Stimulated activated CD4-positive, alpha-beta T cell treated with anti-CD3 and anti-CD28 coated beads, Interleukin-15, amount 100 ng/mL, for 24 hours (primary cell): ENCODE measurements around the gene SMPD2.
A peak's percentile ranks its signal among the peaks of the same experiment; 100 is the strongest.

ENCODE experiments used
- DNase-seq: peaks from one replicate; pipeline ENCODE4 v3.0.0-alpha.2; 2020

The SMPD2 gene

DNA sequence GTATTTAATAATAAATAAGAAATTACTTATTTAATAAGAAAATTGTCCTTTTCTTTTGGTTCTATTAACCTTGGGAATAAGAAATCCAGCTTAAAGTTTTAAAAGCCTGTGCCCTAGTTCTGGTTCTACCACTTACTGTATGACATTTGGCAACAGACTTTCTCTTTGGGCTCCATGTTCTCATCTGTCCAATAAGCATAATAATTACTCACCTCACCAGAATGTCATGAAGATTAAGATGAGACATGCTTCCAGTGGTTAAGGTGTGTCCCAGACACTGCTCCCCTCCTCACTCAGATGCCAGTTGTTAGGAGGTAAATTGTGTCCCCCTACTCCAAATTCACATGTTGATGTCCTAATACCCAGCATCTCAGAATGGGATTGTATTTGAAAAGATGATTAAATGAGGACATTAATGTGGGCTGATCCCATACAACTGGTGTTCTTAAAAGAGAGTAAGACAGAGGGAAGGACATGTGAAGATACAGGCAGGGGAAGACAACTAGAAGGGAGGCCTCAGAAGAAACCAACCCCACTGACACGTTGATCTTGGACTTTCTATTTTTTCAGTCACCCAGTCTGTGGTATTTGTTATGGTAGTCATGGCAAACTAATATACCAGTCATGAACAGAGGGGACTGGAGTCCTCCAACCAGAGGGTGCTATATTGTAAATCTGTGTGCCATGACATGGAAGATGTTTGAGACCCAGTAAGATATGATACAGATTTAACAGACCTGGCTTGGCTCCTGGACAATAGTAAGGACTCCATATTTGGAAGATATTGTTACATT, 21.4 kb downstream of the SMPD2 start:
- no peak for DNase-seq

DNA sequence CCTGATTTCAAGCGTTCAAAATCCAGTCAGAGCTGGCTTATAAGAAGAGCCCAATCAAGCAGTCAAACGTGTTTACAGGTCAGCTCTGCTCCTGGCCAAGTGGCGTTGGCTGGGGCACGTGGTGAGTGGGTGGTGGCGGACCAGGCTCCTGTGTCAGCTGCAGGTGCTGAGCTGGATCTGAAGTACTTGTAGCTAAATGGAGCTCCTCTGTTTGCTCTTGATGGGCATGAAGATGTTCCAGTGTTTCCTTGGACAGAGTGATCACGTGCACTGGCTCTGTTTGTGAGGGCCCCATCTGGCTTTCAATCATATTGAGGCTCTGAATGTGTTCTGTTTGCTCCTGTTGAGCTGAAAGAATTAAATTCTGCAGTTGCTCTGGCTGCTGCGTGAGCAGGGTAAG, 25.2 kb downstream of the SMPD2 start:
- no peak for DNase-seq

DNA sequence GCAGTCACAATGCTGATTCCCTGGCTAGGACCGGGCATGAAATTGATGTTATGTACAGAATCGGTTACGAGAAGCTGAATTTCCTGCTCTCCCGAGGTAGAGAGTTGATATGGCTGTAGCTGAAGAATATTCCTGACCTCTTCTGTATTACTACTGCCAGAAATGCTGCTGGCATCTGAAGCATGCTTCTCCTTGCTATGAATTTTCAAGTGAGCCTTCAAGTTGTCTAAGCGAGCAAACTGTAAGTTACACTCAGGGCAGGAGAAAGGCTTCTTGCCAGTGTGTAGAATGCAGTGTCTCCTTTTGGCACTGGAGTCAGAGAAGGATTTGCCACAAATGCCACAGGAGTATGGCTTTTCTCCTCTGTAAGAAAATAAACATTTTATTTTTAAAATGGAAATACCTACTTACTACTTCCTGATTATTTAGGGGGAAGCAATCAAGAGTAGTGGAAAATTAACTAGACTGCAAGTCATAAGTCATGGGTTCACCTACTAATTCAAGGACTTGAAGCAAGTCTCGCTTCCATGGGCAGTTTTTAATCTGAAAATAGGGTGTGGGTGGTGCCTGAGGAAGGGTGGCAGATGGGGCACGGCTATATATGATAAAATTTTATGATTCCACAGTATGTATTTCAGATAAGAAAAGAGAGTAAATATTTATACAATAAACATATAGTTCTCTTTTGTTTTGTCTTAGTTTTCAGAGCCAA, 25.8 kb downstream of the SMPD2 start:
- DNase-seq, result no peak

DNA sequence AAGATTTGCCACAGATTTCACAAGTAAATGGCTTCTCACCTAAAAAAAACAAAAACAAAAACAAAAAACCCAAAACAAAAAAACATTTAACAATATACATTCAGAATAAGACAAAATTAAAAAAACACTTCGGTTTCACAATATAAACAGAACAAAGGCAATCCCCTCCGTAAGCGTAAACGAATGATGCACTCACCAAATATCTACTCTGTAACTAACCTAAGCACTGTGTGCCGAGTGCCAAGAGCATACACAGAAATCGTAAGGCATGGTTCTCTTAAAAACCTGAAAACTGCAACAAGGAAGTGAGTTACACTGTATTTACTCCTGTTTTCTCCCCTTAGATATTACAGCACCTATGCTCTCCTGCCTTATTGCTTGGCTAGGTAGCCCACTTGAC, 27.2 kb downstream of the SMPD2 start:
- DNase-seq, result no peak

DNA sequence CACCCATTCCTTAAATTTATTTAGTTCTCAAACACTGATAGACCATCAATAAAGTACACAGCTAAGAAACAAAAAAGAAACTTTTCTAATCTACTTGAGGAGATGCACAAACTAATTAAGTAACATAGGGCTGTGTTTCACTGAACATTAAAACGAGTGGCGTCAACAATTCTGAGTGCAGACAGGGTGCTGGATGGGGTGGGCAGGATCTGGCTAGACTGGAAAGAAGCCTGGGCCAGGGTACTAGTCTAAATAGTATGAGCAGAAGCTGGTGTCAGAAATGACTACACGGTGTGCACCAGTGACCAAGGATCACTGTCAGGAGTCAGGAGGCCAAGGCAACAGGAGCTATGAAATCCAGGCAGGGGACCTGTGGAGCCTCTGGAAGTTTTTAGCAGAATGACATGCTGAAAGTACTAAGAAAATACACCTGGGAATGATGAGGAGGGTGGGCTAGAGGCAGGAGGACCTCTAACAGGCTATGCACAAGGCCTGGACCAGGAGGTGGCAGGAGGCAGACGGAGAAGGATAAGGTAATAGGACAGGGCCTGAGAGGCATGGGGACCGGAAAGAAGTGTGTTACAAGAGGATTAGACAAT, 29.2 kb downstream of the SMPD2 start:
- DNase-seq, result no peak

DNA sequence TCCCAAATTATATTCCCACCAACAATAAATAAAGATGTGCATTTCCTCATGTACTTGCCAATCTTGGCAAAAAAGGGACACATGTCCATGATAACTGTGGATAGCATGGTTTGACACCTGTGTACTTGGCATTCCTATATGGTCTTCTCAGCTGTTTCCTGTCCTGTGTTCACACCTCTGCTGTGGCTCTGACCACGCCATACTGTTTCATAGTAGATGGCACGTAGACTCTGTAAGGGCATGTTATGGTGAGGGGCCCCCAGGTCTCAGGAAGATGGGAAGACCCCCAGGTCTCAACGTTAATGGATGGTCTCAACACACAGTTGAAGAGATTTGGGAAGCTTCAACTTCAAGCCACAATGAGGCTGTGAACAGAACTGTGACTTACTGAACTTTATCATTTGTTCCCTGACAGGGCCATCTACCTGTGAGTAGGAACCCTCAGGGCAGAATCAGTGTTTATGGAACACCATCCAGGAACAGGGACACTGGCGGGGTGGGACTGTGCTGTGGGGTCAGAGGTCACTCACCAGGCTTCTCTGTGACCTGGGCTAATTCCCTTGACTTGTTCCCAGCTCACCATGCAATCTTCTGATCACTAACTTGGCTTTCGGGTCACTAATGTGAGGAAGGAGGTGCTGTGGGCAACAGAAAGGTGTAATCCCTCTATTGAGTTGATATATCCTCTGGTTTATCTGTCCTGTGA, 30.7 kb downstream of the SMPD2 start:
- DNase-seq, result no peak

DNA sequence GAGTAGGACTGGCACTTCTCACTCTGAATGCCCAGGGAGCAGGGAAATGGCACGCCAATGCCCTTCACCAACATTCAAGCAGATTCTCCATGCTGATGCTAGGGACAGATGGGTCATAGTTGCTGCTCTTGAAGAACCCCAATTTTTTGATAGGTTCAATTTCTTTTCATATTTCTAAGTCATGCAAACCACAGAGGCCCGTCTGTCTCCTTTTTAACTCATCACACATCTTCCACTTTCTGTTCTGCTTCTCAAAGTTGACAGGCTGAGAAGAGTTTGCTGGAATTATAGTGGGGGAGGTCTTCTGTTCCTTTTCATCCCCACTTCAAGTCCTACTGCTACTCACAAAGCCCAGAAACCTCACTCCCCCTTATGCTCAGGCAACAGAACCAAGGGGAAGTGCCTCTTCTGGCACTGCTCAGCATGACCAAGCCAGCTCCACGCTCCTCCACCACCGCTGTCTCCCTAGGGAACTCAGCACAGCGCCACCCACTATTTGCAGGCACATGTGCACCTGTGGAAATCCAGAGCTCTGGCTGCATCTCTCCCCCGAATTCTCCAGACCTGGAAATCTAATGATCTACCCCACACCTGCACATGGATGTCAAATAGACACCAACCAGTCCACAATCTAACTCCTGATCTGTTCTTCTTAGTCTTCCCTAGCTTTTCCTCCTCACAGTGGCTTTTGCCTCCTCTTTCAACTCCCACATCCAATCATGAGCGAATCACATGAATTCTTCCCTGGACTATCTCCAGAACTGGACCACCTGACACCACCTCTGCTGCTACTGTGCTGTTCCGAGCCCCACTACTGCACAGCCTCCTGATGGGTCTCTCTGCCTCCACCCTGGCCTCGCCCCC, 31.8 kb downstream of the SMPD2 start:
- DNase-seq, result no peak

DNA sequence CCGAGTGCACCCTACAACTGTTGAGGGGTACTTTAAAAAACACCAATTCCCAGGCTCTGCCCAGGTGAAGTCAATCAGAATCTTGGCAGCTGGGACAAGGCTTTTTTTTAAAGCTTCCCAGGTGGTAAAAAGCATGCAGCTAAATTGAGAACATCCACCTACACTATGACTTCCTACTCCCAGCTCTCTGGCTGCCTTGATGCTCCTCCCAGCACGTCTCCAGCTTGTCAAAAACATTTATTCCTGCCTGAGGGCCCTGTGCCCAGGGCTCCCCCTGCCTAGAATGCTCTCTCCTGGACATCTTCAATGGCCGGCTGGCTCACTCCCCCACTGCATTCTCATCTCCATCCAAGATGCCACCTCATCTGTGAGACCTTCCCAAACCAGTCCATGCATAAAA, 32.6 kb downstream of the SMPD2 start:
- no peak for DNase-seq

DNA sequence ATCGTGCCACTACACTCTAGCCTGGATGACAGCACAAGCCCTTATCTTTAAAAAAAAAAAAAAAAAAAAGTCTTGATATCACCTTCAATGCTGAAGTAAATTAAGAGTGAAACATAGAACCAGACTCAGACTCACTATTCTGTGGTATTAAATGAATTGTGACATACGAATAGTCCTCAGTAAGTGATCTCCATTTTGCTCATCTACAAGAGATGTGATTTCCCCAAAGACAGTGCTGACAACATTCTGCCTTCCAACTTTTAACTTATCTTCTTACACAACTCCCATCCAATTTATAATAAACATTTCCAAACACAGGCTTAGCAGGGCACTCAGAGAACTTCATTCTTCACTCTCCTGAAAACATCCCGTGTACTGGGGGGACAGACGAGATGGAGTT, 34.5 kb downstream of the SMPD2 start:
- no peak for DNase-seq

DNA sequence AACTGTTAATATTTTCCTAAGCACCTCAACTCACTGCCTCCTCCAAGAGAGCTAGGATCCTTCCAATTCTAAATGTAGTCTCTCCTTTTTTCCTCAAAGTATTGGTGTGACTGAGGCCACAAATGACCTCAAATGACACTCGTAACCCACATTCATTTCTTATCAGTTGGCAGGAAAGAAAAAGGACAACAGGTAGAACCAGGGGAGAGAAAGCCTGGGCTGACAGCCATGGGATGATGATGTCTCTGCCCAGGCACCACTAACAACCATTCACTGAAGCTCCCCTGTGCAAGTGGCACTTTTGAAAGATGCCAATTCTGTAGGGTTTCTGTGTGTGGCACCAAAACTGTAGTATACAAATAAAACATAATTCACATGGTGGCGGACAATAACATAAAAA, 35.1 kb downstream of the SMPD2 start:
- no peak for DNase-seq

DNA sequence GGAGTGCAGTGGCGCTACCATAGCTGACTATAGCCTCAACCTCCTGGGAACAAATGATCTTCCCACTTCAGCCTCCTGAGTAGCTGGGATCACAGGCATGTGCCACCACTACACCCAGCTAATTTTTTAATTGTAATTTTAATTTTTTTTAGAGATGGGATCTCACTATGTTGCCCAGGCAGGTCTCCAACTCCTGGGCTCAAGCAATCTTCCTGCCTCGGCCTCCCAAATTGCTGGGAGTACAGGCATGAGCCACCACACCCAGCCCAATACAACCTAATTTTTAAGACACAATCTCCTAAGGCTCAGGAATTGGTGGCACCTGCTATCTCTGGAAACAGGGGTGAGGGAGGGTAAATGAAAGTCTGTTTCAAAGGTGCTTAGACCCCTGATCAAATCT, 36.7 kb downstream of the SMPD2 start:
- DNase-seq, result no peak

DNA sequence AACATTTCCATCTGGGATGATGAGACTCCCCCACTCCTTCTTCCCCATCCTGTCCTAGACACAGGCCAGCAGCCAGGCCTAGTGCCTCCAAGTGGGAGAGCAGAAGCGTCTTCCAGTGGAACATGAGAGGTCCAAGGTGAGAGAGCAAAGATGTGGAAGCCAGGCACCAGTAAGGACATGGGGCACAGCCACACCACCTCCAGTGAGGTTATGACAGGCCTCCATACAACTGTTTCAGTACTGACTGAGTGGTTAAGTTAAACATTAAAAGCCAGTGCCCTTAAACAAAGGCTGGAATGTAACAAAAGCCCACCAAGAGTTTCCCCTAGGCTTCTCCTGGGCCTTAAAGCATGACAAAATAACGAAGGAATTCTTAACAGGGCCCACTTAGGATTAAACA, 37.2 kb downstream of the SMPD2 start:
- DNase-seq, result no peak

DNA sequence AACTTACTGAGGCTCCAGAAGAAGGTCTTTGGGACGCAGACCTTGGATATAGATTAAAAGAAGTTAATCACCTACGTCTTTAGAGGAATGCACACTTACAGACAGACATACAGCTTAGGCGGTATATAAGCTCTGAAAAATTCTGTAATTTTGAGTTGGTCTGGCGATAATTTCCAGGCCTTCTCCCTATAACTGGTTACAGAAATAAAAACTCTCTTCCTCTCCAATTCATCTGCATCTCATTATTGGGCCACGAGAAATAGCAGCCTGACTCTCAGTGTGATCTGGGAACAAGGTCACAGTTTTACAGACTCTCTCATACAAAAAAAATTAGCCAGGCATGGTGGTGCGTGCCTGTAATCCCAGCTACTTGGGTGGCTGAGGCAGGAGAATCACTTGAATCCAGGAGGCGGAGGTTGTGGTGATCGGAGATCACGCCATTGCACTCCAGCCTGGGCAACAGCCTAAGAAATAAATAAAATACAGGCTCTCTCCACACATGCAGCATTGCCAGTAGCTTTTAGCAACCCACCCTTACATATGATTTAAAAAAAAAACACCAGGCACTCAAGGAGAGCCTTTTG, 37.8 kb downstream of the SMPD2 start:
- DNase-seq, result no peak

DNA sequence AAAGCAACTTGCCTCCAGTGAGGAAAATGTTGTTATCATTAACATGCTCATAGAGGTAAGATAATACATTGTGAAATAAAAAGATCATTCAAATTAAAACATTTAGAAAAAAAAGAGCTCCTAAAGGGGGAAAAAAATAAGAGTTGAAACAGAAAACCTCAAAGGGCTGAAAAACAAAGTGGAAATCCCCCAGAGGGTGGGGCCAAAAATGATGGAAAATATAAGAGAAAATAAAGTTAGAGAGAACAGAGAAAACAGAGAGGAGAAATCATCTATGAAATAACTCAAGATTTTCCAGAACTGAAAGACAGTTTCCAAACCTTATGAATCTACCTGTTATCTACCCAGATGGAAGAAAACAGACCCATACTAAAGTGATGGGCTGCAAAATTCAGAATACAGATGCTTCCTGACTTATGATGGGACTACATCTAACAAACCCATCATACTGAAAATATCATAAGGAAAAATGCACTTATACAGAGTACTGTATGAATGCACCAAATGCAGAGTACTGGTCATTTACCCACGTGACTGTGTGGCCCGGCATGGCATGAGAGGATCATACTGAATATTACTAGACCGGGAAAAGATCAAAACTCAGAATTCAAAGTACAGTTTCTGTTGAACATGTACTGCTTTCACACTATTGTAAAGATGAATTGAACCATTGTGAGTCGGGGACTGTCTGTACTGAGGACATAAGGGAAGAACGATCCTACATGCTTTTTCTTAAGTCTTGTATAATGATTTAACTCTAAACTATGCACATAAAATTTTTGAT, 38.5 kb downstream of the SMPD2 start:
- DNase-seq, result peak; percentile 37

DNA sequence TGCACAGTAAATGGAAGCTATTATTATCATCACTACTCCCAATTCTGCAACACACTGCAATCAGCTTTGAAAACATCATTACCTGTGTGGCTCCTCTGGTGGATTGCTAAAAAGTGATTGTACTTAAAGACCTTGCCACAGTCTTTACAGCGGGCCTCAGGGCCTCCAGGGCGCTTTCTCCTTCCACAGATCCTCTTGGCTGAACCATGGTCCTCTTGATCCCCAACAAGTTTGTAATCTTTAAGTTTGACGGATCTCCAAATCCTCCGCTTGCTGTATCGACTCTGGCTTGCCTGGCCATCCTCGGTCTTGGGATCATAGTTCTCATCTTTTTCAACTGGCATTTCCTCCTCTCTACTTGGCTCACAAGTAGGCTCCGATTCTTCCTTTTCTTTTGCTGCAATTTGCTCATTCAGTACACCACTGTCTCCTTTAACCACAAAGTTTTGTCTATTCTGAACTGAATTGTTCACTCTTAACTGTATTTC, 40.5 kb downstream of the SMPD2 start:
- no peak for DNase-seq

DNA sequence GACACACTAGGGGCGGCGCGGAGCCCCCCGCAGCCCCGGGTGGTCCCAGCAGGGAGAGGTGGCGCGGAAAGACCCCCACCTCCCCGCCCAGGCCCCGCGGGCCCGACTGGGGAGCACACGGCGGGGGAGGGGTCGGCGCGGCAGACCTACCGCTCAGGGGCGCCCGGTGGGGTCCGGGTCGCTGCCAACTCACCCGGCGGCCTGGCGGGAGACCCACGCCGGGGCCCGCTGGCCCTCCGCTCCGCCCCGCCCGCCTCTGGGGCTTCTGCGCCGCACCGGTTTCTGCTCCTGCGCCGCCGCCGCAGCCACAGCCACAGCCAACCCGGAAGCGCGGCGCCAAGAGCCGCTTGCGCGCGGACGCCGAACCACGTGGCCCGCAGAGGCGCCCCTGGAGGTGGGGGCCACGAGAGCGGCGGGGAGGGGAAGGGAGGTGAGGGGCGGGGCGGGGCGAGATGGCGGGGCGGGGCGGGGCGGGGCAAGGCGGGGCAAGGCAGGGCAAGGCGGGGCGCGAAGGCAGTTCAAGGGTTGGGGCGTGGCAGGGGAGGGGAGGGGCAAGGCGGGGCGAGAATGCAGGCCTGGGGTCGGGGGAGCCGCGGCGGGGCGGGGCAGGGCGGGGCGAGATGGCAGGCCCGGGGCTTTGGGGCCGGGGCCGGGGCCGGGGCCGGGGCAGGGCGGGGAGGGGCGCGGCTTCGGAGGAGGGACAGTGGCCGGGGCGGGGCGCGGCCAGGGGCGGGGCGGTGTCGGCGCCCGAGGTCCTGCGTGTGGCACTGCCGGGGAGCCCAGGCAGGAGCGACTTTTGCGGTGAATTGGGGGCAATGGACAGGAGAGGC, 42.6 kb downstream of the SMPD2 start, which contains the start of gene ZBTB24:
Gene ZBTB24 (minus strand): TSS at position 315 of the 830 bp plus-strand sequence. CDS start 1,193 bp downstream, outside the sequence.
- peak; percentile 93 for DNase-seq

DNA sequence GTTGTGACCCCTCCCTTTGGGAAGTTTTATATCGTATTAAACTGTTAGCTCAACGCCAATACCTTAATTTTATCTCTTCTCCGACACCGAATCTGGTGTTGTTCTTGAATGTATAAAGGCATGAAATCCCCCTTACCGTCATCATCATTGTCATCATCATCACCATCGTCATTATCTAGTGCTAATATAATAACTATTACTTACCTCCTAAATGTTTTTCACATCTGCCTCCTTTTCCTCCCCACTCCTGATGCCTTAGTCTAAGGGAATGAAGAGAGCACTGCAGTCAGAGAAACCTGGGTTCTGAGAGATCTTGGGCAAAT, 43.2 kb downstream of the SMPD2 start:
- DNase-seq, result no peak

DNA sequence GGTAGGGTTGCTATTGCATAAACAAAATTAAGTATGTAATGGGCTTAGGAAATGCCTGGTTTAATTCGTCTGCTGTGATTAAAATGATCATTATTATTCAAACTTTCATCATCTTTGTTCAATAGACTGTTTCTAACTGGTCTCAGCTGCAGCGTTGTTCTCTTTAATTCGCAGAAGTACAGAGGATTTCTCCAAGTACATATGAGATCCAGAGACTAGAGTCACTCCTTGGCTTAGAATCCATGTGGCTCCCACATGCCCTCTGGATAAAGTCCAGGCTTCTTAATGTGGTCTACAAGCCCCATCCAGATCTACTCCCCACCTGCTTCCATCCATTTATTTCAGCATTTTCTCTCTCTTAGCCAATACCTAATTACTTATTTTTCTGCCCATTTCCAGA, 43.6 kb downstream of the SMPD2 start:
- DNase-seq, result no peak

DNA sequence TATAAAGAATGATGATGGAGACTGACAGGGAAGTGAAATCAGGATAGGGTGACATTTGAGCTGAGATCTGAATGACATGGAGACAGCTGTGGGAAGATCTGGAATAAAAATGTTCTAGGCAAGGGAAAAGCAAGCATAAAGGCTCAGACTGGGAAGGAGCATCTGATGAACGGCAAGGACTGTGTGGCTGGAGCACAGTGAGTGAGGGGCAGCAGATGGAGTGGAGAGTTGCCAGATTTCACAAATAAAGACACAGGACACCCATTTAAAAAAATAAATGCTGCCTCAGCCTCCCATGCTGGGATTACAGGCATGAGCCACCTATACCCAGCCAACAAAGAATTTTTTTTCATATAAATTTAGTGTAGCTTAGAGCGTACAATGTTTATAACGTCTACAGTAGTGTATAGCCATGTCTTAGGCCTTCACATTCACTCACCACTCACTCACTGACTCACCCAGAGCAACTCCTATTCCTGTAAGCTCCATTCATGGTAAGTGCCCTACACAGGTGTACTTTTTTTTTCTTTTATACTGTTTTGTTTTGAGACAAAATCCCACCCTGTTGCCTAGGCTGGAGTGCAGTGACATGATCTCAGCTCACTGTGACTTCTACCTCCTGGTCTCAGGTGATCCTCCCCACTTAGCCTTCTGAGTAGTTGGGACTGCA, 44.9 kb downstream of the SMPD2 start:
- DNase-seq, result no peak

DNA sequence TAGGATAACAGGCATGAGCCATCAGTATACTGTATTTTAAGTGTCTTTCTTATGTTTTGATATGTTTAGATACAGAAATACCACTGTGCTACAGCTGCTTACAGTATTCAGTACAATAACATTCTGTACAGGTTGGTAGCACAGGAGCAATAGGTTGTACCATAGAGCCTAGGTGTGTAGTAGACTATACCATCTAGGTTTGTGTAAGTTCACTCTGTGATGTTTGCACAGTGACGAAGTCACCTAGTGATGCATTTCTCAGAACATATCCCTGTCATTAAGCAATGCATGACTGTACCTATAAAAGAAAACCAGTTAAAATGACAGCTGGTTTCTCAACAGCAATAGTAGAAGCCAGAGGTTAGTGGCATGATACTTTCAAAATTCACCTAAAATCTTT, 45.5 kb downstream of the SMPD2 start:
- no peak for DNase-seq
